Tibial artery (tissue), 4 donors: ENCODE data around the gene NADSYN1.

Experiments used
- DNase-seq, 2 donors: peaks; one replicate each; pipeline ENCODE4 v3.0.0-alpha.2; 2019
- H3K27ac ChIP-seq, 2 donors: fragments of 200-600 bp; sonication (generic) in 1 of 2; 1 replicate in 1 of 2; 2 replicates in 1 of 2; pipeline ENCODE4 v1.5.1; 2018 to 2019; ENCODE audit warnings: mild to moderate bottlenecking in 1 of 2
- H3K27me3 ChIP-seq, 2 donors: fragments of 200-600 bp; sonication (generic) in 1 of 2; one replicate each; pipeline versions ENCODE4 v1.5.1 to v1.6.0; 2016 to 2019
- H3K36me3 ChIP-seq, 3 donors: fragments of 200-600 bp; sonication (generic) in 2 of 3; one replicate each; pipeline ENCODE4 v1.5.1; 2016 to 2019; ENCODE audit warnings: mild to moderate bottlenecking in 2 of 3
- H3K4me1 ChIP-seq, 4 donors: fragments of 200-600 bp; sonication (generic) in 2 of 4; 1 replicate in 3 of 4; 2 replicates in 1 of 4; pipeline ENCODE4 v1.5.1; 2016 to 2019
- H3K4me3 ChIP-seq, 2 donors: fragments of 200-600 bp; sonication (generic) in 1 of 2; 1 replicate in 1 of 2; 2 replicates in 1 of 2; pipeline ENCODE4 v1.5.1; 2018 to 2019; ENCODE audit warnings: mild to moderate bottlenecking in 2 of 2
- H3K9me3 ChIP-seq, 3 donors: fragments of 200-600 bp; sonication (generic) in 1 of 3; one replicate each; pipeline ENCODE4 v1.5.1; 2016 to 2019
- intact Hi-C: fragments of 100-400 bp; cut with DNase I; formaldehyde crosslinking; loops from one replicate; pipeline ENCODE4 v1.15.0; 2023; ENCODE audit warnings: low total_unique reads
- TF ChIP-seq, protein P1 (sequence below), 2 experiments: fragments of 200-600 bp in 1 of 2; fragments of 450-650 bp in 1 of 2; IDR thresholded peaks; one replicate each; pipeline ENCODE4 v1.5.1; 2017 to 2019; ENCODE audit warnings: antibody characterized with exemption in 2 of 2, mild to moderate bottlenecking in 1 of 2, moderate library complexity in 1 of 2

Gene NADSYN1

DNA sequence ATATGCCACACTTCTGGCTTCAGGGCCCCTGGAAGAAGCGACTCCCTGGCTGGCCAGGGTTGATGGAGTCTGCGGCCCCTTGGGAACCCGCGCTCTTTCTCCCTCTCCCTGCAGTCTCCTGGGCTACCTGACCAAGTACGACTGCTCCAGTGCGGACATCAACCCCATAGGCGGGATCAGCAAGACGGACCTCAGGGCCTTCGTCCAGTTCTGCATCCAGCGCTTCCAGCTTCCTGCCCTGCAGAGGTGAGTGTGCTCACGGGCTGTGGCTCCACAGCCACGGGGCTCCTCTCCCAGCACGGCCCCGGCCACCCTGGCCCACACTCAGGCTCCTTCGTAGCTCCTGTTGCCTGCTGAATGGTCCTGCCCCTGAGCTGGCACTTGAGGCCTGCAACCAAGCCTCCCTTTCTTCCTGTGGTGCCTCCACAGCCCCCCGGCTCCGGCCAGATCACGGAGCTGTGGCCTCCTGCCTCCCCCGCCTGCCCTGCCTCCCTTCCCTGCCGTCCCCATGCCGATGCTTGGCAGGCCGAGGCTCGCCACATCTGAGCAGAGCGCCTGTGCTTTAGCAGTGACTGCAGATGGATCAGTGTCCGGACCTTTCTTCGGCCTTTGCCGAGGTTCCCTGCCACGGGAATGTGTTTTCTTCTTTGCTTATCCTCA lies 37.9 kb downstream of the NADSYN1 start:
- intact Hi-C loops, result no loop called here
- Histone ChIP-seq H3K4me3 (no peak overlapping the region), H3K27me3 (no peaks in the 10 kb centered on the region), H3K36me3 (peaks cover 54 to 94% (median 69%) of the 10 kb centered on the region in 3 donors), H3K27ac (no peak overlapping the region), H3K9me3 (no peaks in the 10 kb centered on the region), H3K4me1 (no peaks in the 10 kb centered on the region)
- DNase-seq, result peak in 1 of 2 donors; percentile 51
- TF ChIP-seq, protein P1, sequence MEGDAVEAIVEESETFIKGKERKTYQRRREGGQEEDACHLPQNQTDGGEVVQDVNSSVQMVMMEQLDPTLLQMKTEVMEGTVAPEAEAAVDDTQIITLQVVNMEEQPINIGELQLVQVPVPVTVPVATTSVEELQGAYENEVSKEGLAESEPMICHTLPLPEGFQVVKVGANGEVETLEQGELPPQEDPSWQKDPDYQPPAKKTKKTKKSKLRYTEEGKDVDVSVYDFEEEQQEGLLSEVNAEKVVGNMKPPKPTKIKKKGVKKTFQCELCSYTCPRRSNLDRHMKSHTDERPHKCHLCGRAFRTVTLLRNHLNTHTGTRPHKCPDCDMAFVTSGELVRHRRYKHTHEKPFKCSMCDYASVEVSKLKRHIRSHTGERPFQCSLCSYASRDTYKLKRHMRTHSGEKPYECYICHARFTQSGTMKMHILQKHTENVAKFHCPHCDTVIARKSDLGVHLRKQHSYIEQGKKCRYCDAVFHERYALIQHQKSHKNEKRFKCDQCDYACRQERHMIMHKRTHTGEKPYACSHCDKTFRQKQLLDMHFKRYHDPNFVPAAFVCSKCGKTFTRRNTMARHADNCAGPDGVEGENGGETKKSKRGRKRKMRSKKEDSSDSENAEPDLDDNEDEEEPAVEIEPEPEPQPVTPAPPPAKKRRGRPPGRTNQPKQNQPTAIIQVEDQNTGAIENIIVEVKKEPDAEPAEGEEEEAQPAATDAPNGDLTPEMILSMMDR (IDR thresholded peaks at IDR 0.05), result no peak

DNA sequence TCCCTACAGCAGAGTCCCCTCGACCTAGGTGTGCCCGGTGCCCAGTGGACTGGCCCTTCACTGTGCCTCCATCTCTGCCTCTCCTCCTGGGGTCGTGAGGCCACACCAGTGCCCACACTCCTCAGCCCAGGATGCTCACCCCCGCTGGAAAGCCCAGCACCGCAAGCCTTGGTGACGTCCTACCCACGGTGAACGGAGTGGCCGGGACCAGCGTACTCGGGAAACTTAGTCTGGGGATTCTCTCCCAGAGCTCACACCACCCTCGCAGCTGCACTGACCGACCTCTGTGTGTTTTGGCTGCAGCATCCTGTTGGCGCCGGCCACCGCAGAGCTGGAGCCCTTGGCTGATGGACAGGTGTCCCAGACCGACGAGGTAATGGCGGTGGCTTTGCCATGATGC lies 38.5 kb downstream of the NADSYN1 start:
- H3K9me3 ChIP-seq, result no peaks in the 10 kb centered on the region
- no peak overlapping the region for H3K4me3 ChIP-seq
- no peaks in the 10 kb centered on the region for H3K27me3 ChIP-seq
- intact Hi-C loops, result no loop called here
- no peak overlapping the region for H3K27ac ChIP-seq
- H3K36me3 ChIP-seq, result peaks cover 59 to 94% (median 68%) of the 10 kb centered on the region in 3 donors
- TF ChIP-seq, protein P1 (IDR thresholded peaks at IDR 0.05), result no peak
- no peak for DNase-seq
- H3K4me1 ChIP-seq, result no peaks in the 10 kb centered on the region

DNA sequence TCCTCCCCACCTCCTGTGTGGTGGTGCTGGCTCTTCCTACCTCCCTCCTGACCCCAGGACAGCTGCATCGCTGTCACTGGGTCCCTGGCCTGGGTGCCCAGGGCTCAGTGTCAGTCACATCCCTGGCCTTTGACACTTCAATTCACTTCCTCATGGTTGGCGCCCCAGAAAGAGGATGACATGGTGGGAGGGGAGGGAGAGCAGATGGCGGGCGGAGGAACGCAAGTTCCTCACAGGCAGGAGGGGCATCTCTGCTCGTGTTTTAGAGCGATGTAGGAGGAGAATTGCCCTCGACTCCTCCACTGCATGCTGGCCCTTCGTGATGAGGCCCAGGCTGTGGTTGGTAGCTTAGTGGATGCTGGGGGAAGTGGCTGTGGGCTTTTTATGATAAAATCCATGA lies 38.9 kb downstream of the NADSYN1 start:
- H3K4me1 ChIP-seq, result no peaks in the 10 kb centered on the region
- H3K36me3 ChIP-seq, result peaks cover 64 to 96% (median 71%) of the 10 kb centered on the region in 3 donors
- no peaks in the 10 kb centered on the region for H3K9me3 ChIP-seq
- H3K27me3 ChIP-seq, result no peaks in the 10 kb centered on the region
- TF ChIP-seq, protein P1 (IDR thresholded peaks at IDR 0.05), result no peak
- intact Hi-C loops, result no loop called here
- H3K4me3 ChIP-seq, result no peak overlapping the region
- no peak overlapping the region for H3K27ac ChIP-seq
- DNase-seq, result no peak

DNA sequence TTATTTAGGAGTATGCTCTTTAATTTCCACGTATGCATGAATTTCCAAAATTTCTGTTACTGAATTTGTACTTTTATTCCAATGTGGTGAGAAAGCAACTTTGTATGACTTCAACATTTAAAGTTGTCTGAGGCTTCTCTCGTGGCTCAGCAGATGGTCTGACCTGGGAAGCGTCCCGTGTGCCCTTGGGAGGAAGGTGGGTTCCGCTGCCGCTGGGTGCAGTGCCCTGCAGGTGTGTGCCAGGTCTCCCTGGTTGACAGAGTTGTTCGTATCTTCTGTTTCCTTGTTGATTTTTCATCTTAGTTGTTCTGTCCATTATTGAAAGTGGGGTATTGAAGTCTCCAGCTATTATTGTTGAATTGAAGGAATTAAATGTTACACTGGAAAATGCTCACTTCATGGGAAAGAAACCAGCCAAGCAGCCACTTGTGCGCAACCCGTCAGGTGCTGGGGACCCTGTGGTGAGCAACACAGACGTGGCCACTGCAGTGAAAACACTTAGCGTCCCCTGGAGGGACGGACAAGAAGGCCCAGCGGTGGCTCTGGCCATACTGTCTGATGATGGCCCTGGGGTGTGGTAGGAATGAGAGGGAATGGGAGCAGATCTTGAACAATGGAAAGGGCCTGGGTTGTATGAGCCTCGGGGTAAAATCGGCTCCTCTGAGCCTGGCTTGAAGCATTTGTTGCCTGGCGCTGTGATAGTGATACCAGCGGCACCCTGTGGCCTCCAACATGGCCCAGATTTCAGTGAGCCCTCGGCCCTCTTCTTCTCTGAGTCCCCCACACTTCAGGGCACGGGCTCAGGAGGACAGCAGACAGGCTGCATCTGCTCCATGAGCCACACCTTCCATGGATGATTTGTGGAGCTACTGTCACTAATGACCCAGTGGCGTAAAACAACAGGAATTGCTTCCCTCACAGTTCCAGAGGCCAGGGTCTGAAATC lies 42.6 kb downstream of the NADSYN1 start:
- peaks cover 81 to 100% (median 88%) of the 10 kb centered on the region in 3 donors for H3K36me3 ChIP-seq
- intact Hi-C loops, result no loop called here
- no peak for DNase-seq
- no peak overlapping the region for H3K4me3 ChIP-seq
- H3K27ac ChIP-seq, result no peak overlapping the region
- H3K9me3 ChIP-seq, result no peaks in the 10 kb centered on the region
- no peaks in the 10 kb centered on the region for H3K4me1 ChIP-seq
- TF ChIP-seq, protein P1 (IDR thresholded peaks at IDR 0.05), result no peak
- no peaks in the 10 kb centered on the region for H3K27me3 ChIP-seq

DNA sequence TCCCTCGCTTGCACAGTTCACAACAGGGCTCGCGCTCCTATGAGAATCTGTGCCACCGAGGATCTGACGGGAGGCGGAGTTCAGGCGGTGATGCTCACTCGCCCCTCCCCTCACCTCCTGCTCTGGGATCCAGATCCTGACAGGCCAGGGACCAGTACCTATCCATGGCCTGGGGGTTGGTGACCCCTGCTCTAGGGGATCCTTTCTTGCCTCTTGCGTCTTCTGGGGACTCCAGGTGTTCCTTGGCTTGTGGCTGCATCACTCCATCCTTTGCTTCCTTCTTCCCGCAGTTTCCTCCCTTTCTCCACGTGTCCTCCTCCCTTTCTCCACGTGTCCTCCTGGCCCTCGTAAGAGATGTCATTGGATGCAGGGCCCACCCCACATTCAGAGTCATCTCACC lies 43.4 kb downstream of the NADSYN1 start:
- H3K36me3 ChIP-seq, result peaks cover 81 to 100% (median 87%) of the 10 kb centered on the region in 3 donors
- H3K4me1 ChIP-seq, result no peaks in the 10 kb centered on the region
- intact Hi-C loops, result no loop called here
- H3K4me3 ChIP-seq, result no peak overlapping the region
- TF ChIP-seq, protein P1 (IDR thresholded peaks at IDR 0.05), result no peak
- no peak overlapping the region for H3K27ac ChIP-seq
- DNase-seq, result no peak
- no peaks in the 10 kb centered on the region for H3K9me3 ChIP-seq
- no peaks in the 10 kb centered on the region for H3K27me3 ChIP-seq
